Measurements from ENCODE around the gene ABCB11.

DNA sequence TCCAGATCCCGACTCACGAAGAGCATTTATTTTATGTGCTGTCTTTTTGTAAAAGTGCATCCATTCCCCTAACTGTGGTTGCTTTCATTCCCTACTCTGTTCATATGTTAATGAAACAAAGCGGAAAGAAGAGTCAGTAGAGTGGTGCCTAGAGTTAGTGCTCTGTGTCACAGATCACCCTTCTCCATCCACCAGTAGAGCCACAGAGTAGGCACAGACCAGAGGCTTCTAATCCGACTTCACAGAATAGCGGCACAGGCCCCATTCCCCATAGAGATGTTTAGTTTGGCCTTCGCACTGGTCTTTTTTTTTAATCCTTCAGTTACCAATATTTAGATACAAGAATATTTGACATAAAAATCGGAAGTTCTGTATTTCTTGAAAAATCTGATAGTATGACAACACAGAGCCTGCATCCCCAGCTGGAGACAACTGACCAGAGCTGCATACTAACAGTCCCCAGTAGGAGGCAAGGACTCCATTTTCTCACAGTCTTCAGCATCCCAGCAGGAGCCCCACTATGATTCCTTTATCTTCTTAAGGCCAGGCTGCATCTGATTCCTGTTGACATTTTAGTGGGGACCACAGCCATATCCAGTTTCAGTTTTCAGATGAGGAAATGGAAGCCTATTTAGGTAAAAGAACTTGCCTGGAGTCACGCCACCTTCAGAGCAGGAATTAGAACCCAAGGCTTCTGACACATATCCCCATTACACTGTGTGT, 123.0 kb downstream of the ABCB11 start:
- TF ChIP-seq EZH2 (IDR thresholded peaks at IDR 0.05) (no peak), POLR2AphosphoS5 (IDR thresholded peaks at IDR 0.05; ENCODE audit: low read depth, low read length) (no peak), EGR1 (IDR thresholded peaks at IDR 0.05; ENCODE audit: low read depth) (no peak), SIN3A (IDR thresholded peaks at IDR 0.05; ENCODE audit: low read depth) (no peak), RAD21 (IDR thresholded peaks at IDR 0.05; ENCODE audit: low read depth) (no peak), YY1 (IDR thresholded peaks at IDR 0.05; ENCODE audit: extremely low read depth, insufficient replicate concordance, low read depth, low read length) (no peak)
- TF ChIP-seq, protein P1, sequence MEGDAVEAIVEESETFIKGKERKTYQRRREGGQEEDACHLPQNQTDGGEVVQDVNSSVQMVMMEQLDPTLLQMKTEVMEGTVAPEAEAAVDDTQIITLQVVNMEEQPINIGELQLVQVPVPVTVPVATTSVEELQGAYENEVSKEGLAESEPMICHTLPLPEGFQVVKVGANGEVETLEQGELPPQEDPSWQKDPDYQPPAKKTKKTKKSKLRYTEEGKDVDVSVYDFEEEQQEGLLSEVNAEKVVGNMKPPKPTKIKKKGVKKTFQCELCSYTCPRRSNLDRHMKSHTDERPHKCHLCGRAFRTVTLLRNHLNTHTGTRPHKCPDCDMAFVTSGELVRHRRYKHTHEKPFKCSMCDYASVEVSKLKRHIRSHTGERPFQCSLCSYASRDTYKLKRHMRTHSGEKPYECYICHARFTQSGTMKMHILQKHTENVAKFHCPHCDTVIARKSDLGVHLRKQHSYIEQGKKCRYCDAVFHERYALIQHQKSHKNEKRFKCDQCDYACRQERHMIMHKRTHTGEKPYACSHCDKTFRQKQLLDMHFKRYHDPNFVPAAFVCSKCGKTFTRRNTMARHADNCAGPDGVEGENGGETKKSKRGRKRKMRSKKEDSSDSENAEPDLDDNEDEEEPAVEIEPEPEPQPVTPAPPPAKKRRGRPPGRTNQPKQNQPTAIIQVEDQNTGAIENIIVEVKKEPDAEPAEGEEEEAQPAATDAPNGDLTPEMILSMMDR (IDR thresholded peaks at IDR 0.05 in 2 of 3, conservative IDR thresholded peaks at IDR 0.05 in 1 of 3; ENCODE audit: borderline replicate concordance in 1 of 3, insufficient read depth in 1 of 3, low read depth in 2 of 3, low read length in 2 of 3): no peak
- TF ChIP-seq, protein P2, sequence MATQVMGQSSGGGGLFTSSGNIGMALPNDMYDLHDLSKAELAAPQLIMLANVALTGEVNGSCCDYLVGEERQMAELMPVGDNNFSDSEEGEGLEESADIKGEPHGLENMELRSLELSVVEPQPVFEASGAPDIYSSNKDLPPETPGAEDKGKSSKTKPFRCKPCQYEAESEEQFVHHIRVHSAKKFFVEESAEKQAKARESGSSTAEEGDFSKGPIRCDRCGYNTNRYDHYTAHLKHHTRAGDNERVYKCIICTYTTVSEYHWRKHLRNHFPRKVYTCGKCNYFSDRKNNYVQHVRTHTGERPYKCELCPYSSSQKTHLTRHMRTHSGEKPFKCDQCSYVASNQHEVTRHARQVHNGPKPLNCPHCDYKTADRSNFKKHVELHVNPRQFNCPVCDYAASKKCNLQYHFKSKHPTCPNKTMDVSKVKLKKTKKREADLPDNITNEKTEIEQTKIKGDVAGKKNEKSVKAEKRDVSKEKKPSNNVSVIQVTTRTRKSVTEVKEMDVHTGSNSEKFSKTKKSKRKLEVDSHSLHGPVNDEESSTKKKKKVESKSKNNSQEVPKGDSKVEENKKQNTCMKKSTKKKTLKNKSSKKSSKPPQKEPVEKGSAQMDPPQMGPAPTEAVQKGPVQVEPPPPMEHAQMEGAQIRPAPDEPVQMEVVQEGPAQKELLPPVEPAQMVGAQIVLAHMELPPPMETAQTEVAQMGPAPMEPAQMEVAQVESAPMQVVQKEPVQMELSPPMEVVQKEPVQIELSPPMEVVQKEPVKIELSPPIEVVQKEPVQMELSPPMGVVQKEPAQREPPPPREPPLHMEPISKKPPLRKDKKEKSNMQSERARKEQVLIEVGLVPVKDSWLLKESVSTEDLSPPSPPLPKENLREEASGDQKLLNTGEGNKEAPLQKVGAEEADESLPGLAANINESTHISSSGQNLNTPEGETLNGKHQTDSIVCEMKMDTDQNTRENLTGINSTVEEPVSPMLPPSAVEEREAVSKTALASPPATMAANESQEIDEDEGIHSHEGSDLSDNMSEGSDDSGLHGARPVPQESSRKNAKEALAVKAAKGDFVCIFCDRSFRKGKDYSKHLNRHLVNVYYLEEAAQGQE (IDR thresholded peaks at IDR 0.05; ENCODE audit: low read depth): no peak

All from HCT116 (cell line).